Left colon (tissue), 2 donors: Measurements from ENCODE around the gene NCAPD3. TPM values are rescaled to one million over a fixed set of nuclear protein-coding genes. Genes with fewer than 3 reads are reported as not detected.

Experiments used
- ATAC-seq: fragments of 200-7000 bp; cut with Tn5 transposase; one replicate; pipeline ENCODE4 v1.9.1; 2020; ENCODE audit warnings: mild to moderate bottlenecking, moderate library complexity
- DNase-seq, 2 donors: peaks; one replicate each; pipeline ENCODE4 v3.0.0-alpha.2; 2020
- intact Hi-C, 2 donors: fragments of 100-400 bp; cut with DNase I in 1 of 2; cut with micrococcal nuclease in 1 of 2; formaldehyde crosslinking; loops; one replicate each; pipeline versions ENCODE4 v1.11.2 to v1.14.0; 2022; cut with DNase I, micrococcal nuclease
- total RNA-seq, 2 donors: library from RNA; stranded (reverse); fragmentation: NEBNext Ultra II Directional; extraction: Animal tissue kit (Norgen Biotek cat#: 25700); gene quantifications; one replicate each; pipeline ENCODE4 v1.2.1, GENCODE V29; 2021
- donor health status: DM: no; HTN: no; CAD: no.
- donor health status: DM: yes; HTN: yes; CAD: no.

Gene NCAPD3
- total RNA-seq, 2 donors from 2014 or later: 11.5 to 17.0 TPM

DNA sequence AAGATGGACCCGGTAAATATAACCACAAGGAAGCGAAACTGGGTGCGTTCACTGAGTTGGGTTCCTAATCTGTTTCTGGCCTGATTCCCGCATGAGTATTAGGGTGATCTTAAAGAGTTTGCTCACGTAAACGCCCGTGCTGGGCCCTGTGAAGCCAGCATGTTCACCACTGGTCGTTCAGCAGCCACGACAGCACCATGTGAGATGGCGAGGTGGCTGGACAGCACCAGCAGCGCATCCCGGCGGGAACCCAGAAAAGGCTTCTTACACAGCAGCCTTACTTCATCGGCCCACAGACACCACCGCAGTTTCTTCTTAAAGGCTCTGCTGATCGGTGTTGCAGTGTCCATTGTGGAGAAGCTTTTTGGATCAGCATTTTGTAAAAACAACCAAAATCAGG is 74.4 kb downstream of the NCAPD3 start:
- intact Hi-C loops: loop anchor here in 1 of 2 donors (10.0 kb wide), 2 partner anchors 105 to 225 kb away; no protein-coding TSS in a partner anchor
- no peak for DNase-seq
- ATAC-seq: no peak

DNA sequence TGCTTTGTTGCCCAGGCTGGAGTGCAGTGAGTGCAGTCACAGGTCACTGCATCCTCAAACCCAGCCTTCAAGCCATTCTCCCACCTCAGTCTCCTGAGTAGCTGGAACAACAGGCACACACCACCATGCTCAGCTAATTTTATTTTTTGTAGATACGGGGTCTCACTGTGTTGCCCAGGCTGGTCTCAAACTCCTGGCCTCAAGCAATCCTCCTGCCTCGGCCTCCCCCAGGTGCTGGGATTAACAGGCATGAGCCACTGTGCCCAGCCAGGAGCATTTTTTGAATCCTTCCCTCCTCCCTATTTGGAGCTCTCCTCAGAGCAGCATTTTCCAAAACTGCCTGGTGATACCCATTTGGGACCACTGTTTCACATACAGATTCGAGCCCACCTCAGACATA is 77.2 kb downstream of the NCAPD3 start:
- DNase-seq (no peak), ATAC-seq (no peak)
- intact Hi-C loops: loop anchor here in 1 of 2 donors (10.0 kb wide), 2 partner anchors 102 to 222 kb away; no protein-coding TSS in a partner anchor

- ATAC-seq (no peak), DNase-seq (no peak)
- intact Hi-C loops: loop anchor here in 1 of 2 donors (10.0 kb wide), 2 partner anchors 101 to 221 kb away; no protein-coding TSS in a partner anchor
Observed at GRCh38 chr11:134145715-134146114, 78.1 kb downstream of the NCAPD3 start.

DNA sequence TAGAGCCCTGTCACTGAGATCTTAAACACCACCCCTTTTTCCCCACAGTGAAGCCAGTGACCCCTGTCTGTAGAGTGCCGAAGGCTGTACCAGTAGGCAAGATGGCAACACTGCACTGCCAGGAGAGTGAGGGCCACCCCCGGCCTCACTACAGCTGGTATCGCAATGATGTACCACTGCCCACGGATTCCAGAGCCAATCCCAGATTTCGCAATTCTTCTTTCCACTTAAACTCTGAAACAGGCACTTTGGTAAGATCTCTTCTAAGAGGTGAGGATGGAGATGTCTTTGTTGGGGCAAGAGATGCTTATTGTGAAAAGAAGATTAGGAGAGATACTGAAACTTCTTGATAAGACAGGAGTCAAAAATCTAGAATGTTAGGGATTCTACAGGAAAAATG is 79.0 kb downstream of the NCAPD3 start:
- intact Hi-C loops: loop anchor here in 1 of 2 donors (10.0 kb wide), 2 partner anchors 100 to 220 kb away; no protein-coding TSS in a partner anchor
- no peak for ATAC-seq
- no peak for DNase-seq

GRCh38 chr11:134143801-134144200 is 80.0 kb downstream of the NCAPD3 start:
- ATAC-seq (no peak), DNase-seq (no peak)
- intact Hi-C loops: loop anchor here in 1 of 2 donors (10.0 kb wide), 2 partner anchors 99 to 219 kb away; no protein-coding TSS in a partner anchor

- intact Hi-C loops: loop anchor here in 1 of 2 donors (10.0 kb wide), 2 partner anchors 98 to 218 kb away; no protein-coding TSS in a partner anchor
- no peak for ATAC-seq
- DNase-seq: no peak
Observed at GRCh38 chr11:134142536-134142935, 81.2 kb downstream of the NCAPD3 start.

- ATAC-seq (no peak), DNase-seq (no peak)
- intact Hi-C loops: loop anchor here in 1 of 2 donors (10.0 kb wide), 2 partner anchors 96 to 216 kb away; no protein-coding TSS in a partner anchor
Observed at GRCh38 chr11:134140961-134141490, 82.7 kb downstream of the NCAPD3 start.

DNA sequence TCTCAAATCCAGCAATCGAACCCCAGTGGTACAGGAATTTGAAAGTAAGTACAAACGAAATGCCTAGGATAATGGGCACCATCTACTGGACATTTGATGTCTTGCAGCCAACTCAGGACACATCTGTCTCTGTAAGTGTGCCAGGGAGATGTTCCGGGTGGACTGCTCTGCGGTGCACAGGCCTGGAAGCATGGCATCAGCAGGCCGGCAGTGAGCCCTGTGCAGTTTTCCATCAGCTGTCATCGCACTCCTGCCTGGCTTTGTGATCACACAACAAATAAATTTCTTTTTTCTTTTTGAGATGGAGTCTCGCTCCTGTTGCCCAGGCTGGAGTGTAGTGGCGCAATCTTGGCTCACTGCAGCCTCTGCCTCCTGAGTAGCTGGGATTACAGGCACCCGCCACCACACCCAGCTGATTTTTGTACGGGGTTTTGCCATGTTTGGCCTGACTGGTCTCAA is 83.9 kb downstream of the NCAPD3 start:
- DNase-seq: peak; percentile 37 to 39
- intact Hi-C loops: loop anchor here (2.0 to 10.0 kb wide), 3 partner anchors 89 to 215 kb away; no protein-coding TSS in a partner anchor
- peak; percentile 84 for ATAC-seq

- intact Hi-C loops: loop anchor here in 1 of 2 donors (2.0 to 10.0 kb wide), 2 partner anchors 89 to 215 kb away; no protein-coding TSS in a partner anchor
- ATAC-seq (no peak), DNase-seq (no peak)
Observed at GRCh38 chr11:134139303-134139872, 84.4 kb downstream of the NCAPD3 start.

- intact Hi-C loops: loop anchor here in 1 of 2 donors (2.0 to 10.0 kb wide), 2 partner anchors 88 to 214 kb away; no protein-coding TSS in a partner anchor
- DNase-seq: no peak
- ATAC-seq: no peak
Observed at GRCh38 chr11:134138376-134138775, 85.4 kb downstream of the NCAPD3 start.

- no peak for ATAC-seq
- DNase-seq: no peak
- intact Hi-C loops: loop anchor here in 1 of 2 donors (5.0 to 10.0 kb wide), 2 partner anchors 72 to 209 kb away; no protein-coding TSS in a partner anchor
Observed at GRCh38 chr11:134134167-134134566, 89.6 kb downstream of the NCAPD3 start.

DNA sequence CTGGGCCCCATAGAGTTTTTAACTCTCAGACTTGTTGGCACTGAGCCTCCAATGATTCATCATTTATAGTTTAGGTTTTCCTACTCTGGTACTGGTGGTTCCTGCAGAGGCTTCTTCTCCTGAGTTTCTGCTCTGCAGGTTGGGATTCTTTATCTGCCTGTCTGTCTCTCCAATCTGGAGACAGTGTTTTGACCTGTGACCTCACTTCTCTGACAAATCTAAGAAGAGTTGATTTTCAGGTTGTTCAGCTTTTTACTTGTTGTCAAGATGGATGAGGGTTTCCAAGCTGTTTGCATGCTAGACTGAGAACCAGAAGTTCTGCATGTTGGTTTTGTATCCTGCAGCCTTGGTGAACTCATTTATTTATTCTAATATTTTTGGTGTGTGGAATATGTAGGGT is 91.0 kb downstream of the NCAPD3 start:
- intact Hi-C loops: loop anchor here in 1 of 2 donors (5.0 to 10.0 kb wide), 2 partner anchors 71 to 208 kb away; no protein-coding TSS in a partner anchor
- ATAC-seq: no peak
- no peak for DNase-seq

- DNase-seq (no peak), ATAC-seq (no peak)
- intact Hi-C loops: loop anchor here in 1 of 2 donors (5.0 to 10.0 kb wide), 2 partner anchors 69 to 207 kb away; no protein-coding TSS in a partner anchor
Observed at GRCh38 chr11:134131628-134132244, 92.0 kb downstream of the NCAPD3 start.

- ATAC-seq (no peak), DNase-seq (no peak)
- intact Hi-C loops: no loop called here
Observed at GRCh38 chr11:134126217-134126822, 97.4 kb downstream of the NCAPD3 start.

- intact Hi-C loops: no loop called here
- DNase-seq (no peak), ATAC-seq (no peak)
Observed at GRCh38 chr11:134125507-134125906, 98.3 kb downstream of the NCAPD3 start.

GRCh38 chr11:134124660-134125451 is 98.9 kb downstream of the NCAPD3 start:
- DNase-seq: peak in 1 of 2 donors; percentile 32
- ATAC-seq: peak; percentile 48
- intact Hi-C loops: no loop called here

DNA sequence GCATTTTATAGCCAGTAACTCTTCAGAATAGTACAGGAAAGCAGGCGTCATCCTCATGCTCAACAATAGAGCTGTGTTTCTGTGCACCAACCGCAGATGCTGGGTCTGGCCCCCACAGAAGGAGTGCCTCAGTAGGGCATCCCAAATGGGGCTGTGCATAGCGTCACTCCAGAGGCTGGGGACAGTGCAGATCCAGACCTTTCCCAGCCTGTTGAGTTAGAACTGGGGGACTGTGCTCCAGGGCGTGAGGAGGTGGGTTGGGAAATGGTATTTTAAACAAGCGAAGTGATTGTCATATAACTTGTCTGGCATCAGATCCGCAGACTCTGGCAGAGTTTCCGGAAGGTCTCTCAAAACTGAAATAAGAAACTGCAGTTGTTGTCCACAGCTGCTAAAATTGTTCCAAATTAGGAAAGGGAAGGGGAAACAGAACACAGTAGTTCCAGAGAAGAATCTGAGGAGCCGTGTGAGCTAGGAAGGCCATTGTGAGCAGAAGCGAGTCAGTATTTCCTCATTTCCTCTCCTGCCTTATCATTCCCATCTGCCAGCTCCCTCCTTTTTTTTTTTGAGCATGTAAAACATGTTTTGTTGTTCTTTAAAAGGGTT is 102.7 kb downstream of the NCAPD3 start:
- no peak for DNase-seq
- ATAC-seq: no peak
- intact Hi-C loops: no loop called here
